GM10248 (cell line): ENCODE results near the gene DHRS13.

Experiments
- CTCF ChIA-PET: fragments of 300-600 bp; sonication (Branson Sonifier 250); formaldehyde crosslinking; extraction: SDS; loops from one replicate; lab custom pipeline; 2021; ENCODE audit warnings: antibody characterized with exemption; lab: Yijun Ruan, JAX
- POLR2A ChIA-PET: fragments of 350-650 bp; sonication (Branson Sonifier 250); formaldehyde crosslinking; extraction: SDS; loops from one replicate; lab custom pipeline; 2020; ENCODE audit warnings: antibody characterized with exemption; lab: Yijun Ruan, JAX
- DNase-seq: peaks from one replicate; pipeline ENCODE4 v3.0.0; 2012; ENCODE audit errors: extremely low spot score
- TF ChIP-seq, protein P1 (sequence below): IDR thresholded peaks from 2 replicates; pipeline ENCODE4 v1.5.1; 2012; ENCODE audit warnings: mild to moderate bottlenecking, low read depth; ENCODE audit errors: extremely low read depth, missing control alignments, control extremely low read depth

Gene DHRS13

GRCh38 chr17:28917029-28917428 is 14.2 kb upstream of the DHRS13 start:
- ChIA-PET CTCF (interaction anchor here (0.7 to 5.7 kb wide), 13 partner anchors 9 to 292 kb away, joined by 3 to 42 read pairs (median 7); partner anchors contain the start of genes DHRS13, FLOT2 and TLCD1), POLR2A (no interaction called here)
- DNase-seq, result no peak
- TF ChIP-seq, protein P1, sequence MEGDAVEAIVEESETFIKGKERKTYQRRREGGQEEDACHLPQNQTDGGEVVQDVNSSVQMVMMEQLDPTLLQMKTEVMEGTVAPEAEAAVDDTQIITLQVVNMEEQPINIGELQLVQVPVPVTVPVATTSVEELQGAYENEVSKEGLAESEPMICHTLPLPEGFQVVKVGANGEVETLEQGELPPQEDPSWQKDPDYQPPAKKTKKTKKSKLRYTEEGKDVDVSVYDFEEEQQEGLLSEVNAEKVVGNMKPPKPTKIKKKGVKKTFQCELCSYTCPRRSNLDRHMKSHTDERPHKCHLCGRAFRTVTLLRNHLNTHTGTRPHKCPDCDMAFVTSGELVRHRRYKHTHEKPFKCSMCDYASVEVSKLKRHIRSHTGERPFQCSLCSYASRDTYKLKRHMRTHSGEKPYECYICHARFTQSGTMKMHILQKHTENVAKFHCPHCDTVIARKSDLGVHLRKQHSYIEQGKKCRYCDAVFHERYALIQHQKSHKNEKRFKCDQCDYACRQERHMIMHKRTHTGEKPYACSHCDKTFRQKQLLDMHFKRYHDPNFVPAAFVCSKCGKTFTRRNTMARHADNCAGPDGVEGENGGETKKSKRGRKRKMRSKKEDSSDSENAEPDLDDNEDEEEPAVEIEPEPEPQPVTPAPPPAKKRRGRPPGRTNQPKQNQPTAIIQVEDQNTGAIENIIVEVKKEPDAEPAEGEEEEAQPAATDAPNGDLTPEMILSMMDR, result no peak

- TF ChIP-seq, protein P1, result peak; percentile 68
- CTCF ChIA-PET, result interaction anchor here (0.7 to 5.7 kb wide), 13 partner anchors 9 to 291 kb away, joined by 3 to 42 read pairs (median 7); partner anchors contain the start of genes DHRS13, FLOT2 and TLCD1
- no peak for DNase-seq
- POLR2A ChIA-PET, result no interaction called here
Observed at GRCh38 chr17:28916302-28916934, 13.5 kb upstream of the DHRS13 start.

GRCh38 chr17:28912938-28913333 is 10.1 kb upstream of the DHRS13 start:
- DNase-seq, result no peak
- POLR2A ChIA-PET, result no interaction called here
- TF ChIP-seq, protein P1, result no peak
- CTCF ChIA-PET, result interaction anchor here (0.9 to 4.8 kb wide), 9 partner anchors 9 to 186 kb away, joined by 3 to 22 read pairs (median 7); partner anchors contain the start of genes DHRS13, FLOT2 and TLCD1

- ChIA-PET CTCF (interaction anchor here (0.9 to 4.8 kb wide), 9 partner anchors 9 to 186 kb away, joined by 3 to 22 read pairs (median 7); partner anchors contain the start of genes DHRS13, FLOT2 and TLCD1), POLR2A (no interaction called here)
- DNase-seq, result no peak
- TF ChIP-seq, protein P1, result peak; percentile 4
Observed at GRCh38 chr17:28912281-28912937, 9.5 kb upstream of the DHRS13 start.

GRCh38 chr17:28911411-28912045 is 8.6 kb upstream of the DHRS13 start:
- POLR2A ChIA-PET, result interaction anchor here (0.7 kb wide), 1 partner anchor 52 kb away, joined by 4 read pairs; no protein-coding TSS in a partner anchor
- TF ChIP-seq, protein P1, result no peak

GRCh38 chr17:28910534-28910933 is 7.7 kb upstream of the DHRS13 start:
- CTCF ChIA-PET, result interaction anchor here (0.9 to 11.5 kb wide), 12 partner anchors 8 to 233 kb away, joined by 3 to 89 read pairs (median 4); partner anchors contain the start of gene TLCD1
- POLR2A ChIA-PET, result interaction anchor here (0.7 kb wide), 1 partner anchor 53 kb away, joined by 4 read pairs; no protein-coding TSS in a partner anchor
- no peak for DNase-seq
- TF ChIP-seq, protein P1, result no peak

More at GRCh38 chr17:28911411-28912045, 8.6 kb upstream of the DHRS13 start:
- DNase-seq, result no peak
- CTCF ChIA-PET, result interaction anchor here (0.9 to 11.5 kb wide), 9 partner anchors 9 to 200 kb away, joined by 3 to 89 read pairs (median 5); partner anchors contain the start of genes FLOT2 and TLCD1
